Measurements from ENCODE around the gene PEX26. TPM values are rescaled to one million over a fixed set of nuclear protein-coding genes. Genes with fewer than 3 reads are reported as not detected.

PEX26 gene
- total and polyA plus RNA-seq, 2 experiments from 2014 or later = 4.0 to 48.9 TPM

- no peak overlapping the region for H3K4me3 Mint-ChIP-seq
- ATAC-seq (no peak; the same call in 2 of the 3 replicates), DNase-seq (ENCODE audit: low spot score) (no peak)
- peaks cover 7% of the 10 kb centered on the region for H3K27me3 Mint-ChIP-seq (ENCODE audit: insufficient read depth, low read depth, poor library complexity)
- H3K4me3 ChIP-seq = no peak overlapping the region
- TF ChIP-seq REST (IDR thresholded peaks at IDR 0.05; ENCODE audit: unreplicated experiment) (no peak), JUNB (IDR thresholded peaks at IDR 0.05; ENCODE audit: unreplicated experiment) (no peak), EZH2phosphoT487 (IDR thresholded peaks at IDR 0.05; ENCODE audit: unreplicated experiment) (no peak), ZNF331 (CRISPR knock-in tag; IDR thresholded peaks at IDR 0.05; ENCODE audit: low read depth) (no peak)
- H3K27ac ChIP-seq (ENCODE audit: low read depth) = no peak overlapping the region
- peaks cover 5% of the 10 kb centered on the region; the same call in 1 of the 3 replicates for H3K4me1 Mint-ChIP-seq
- no peaks in the 10 kb centered on the region for H3K27me3 ChIP-seq (ENCODE audit: insufficient read depth)
- H3K27ac Mint-ChIP-seq = no peak overlapping the region
- no peaks in the 10 kb centered on the region for H3K36me3 ChIP-seq (ENCODE audit: insufficient read depth)
- no peak overlapping the region for H3K4me2 ChIP-seq
- no peaks in the 10 kb centered on the region for H3K9me3 Mint-ChIP-seq
- no peaks in the 10 kb centered on the region for H3F3A ChIP-seq (replicated peaks; ENCODE audit: low read depth)
- no peaks in the 10 kb centered on the region for H3K36me3 Mint-ChIP-seq (ENCODE audit: low read depth)
- H3K79me2 ChIP-seq (replicated peaks; ENCODE audit: insufficient read depth) = no peaks in the 10 kb centered on the region
- H3K4me1 ChIP-seq (ENCODE audit: insufficient read depth) = no peaks in the 10 kb centered on the region
- no peak overlapping the region for H2AFZ ChIP-seq
- H4K20me1 ChIP-seq (replicated peaks; ENCODE audit: insufficient read depth) = no peaks in the 10 kb centered on the region
- no peaks in the 10 kb centered on the region for H3K9me2 ChIP-seq (ENCODE audit: insufficient read depth)
Observed at GRCh38 chr22:18060646-18061620, 16.9 kb upstream of the PEX26 start.

DNA sequence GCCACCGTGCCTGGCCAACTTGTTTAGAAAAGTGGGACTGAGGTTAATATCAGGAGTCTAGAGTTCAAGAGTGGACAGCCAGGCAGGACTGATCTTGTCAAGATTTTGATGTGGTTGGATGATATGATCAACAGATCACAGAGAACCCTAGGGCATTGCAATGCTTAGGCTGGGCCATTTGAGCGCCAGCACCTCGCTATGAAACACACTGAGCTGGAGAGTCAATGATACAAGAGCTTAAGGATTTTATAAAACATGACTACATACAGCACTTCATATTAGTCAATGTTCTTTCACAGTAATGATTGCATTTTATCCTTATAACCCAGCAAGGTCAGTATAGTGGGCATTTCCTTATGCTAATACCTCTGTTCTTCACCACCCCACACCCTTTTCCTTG is 15.4 kb upstream of the PEX26 start:
- TF ChIP-seq CREB1 (CRISPR knock-in tag; IDR thresholded peaks at IDR 0.05; ENCODE audit: low read depth) = no peak
- no peak for TF ChIP-seq POLR2AphosphoS5 (IDR thresholded peaks at IDR 0.05; ENCODE audit: low read depth)
- TF ChIP-seq ZNF114 (CRISPR knock-in tag; IDR thresholded peaks at IDR 0.05) = no peak
- TF ChIP-seq, protein P1, sequence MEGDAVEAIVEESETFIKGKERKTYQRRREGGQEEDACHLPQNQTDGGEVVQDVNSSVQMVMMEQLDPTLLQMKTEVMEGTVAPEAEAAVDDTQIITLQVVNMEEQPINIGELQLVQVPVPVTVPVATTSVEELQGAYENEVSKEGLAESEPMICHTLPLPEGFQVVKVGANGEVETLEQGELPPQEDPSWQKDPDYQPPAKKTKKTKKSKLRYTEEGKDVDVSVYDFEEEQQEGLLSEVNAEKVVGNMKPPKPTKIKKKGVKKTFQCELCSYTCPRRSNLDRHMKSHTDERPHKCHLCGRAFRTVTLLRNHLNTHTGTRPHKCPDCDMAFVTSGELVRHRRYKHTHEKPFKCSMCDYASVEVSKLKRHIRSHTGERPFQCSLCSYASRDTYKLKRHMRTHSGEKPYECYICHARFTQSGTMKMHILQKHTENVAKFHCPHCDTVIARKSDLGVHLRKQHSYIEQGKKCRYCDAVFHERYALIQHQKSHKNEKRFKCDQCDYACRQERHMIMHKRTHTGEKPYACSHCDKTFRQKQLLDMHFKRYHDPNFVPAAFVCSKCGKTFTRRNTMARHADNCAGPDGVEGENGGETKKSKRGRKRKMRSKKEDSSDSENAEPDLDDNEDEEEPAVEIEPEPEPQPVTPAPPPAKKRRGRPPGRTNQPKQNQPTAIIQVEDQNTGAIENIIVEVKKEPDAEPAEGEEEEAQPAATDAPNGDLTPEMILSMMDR (conservative IDR thresholded peaks at IDR 0.05; ENCODE audit: low read depth in 2 of 2) = no peak
- TF ChIP-seq JUNB (IDR thresholded peaks at IDR 0.05; ENCODE audit: unreplicated experiment) = no peak
- no peak for TF ChIP-seq EZH2 (IDR thresholded peaks at IDR 0.05; ENCODE audit: low read depth, unreplicated experiment)
- no peak for TF ChIP-seq STAT1 (IDR thresholded peaks at IDR 0.05; ENCODE audit: unreplicated experiment)
- Mint-ChIP-seq H3K4me3 (no peak overlapping the region), H3K27me3 (ENCODE audit: insufficient read depth, low read depth, poor library complexity) (peaks cover 7% of the 10 kb centered on the region), H3K4me1 (peaks cover 5% of the 10 kb centered on the region; the same call in 1 of the 3 replicates), H3K27ac (no peak overlapping the region), H3K36me3 (ENCODE audit: low read depth) (no peaks in the 10 kb centered on the region), H3K9me3 (no peaks in the 10 kb centered on the region)
- Histone ChIP-seq H3F3A (replicated peaks; ENCODE audit: low read depth) (no peaks in the 10 kb centered on the region), H3K4me1 (ENCODE audit: insufficient read depth) (no peaks in the 10 kb centered on the region), H3K27ac (ENCODE audit: low read depth) (no peak overlapping the region), H2AFZ (no peak overlapping the region), H3K4me3 (no peak overlapping the region), H3K36me3 (ENCODE audit: insufficient read depth) (no peaks in the 10 kb centered on the region), H3K27me3 (ENCODE audit: insufficient read depth) (no peaks in the 10 kb centered on the region), H3K4me2 (no peak overlapping the region), H4K20me1 (replicated peaks; ENCODE audit: insufficient read depth) (no peaks in the 10 kb centered on the region), H3K9me2 (ENCODE audit: insufficient read depth) (no peaks in the 10 kb centered on the region), H3K79me2 (replicated peaks; ENCODE audit: insufficient read depth) (no peaks in the 10 kb centered on the region)
- no peak for ATAC-seq
- DNase-seq (ENCODE audit: low spot score) = no peak

All from GM23338 (cell line).